Measurements from ENCODE around the gene GPR156.

GRCh38 chr3:120192159-120192558 is 92.9 kb downstream of the GPR156 start:
- no peak for TF ChIP-seq CTCF (IDR thresholded peaks at IDR 0.05; ENCODE audit: low read length)
- no peak for TF ChIP-seq EZH2 (optimal IDR thresholded peaks at IDR 0.05; ENCODE audit: low read depth, low read length)

Data from MM.1S (cell line).